Endothelial cell (in vitro differentiated cells): ENCODE results near the gene CCDC28A. TPM values are rescaled to one million over a fixed set of nuclear protein-coding genes. Genes with fewer than 3 reads are reported as not detected.

Experiments
- DNase-seq: peaks from one replicate; pipeline ENCODE4 v3.0.0; 2021; ENCODE audit warnings: low spot score
- H3K27ac Mint-ChIP-seq: one replicate; pipeline ENCODE4 v1.8.0; 2021; ENCODE audit warnings: mixed read lengths, inconsistent platforms; ENCODE audit not compliant: unreplicated experiment
- H3K27me3 Mint-ChIP-seq: one replicate; pipeline ENCODE4 v1.8.0; 2021; ENCODE audit warnings: mild to moderate bottlenecking, moderate library complexity, mixed read lengths, inconsistent platforms; ENCODE audit not compliant: unreplicated experiment
- H3K36me3 Mint-ChIP-seq: one replicate; pipeline ENCODE4 v1.8.0; 2021; ENCODE audit warnings: mild to moderate bottlenecking, low read depth, mixed read lengths, inconsistent platforms; ENCODE audit not compliant: unreplicated experiment
- H3K4me1 Mint-ChIP-seq: one replicate; pipeline ENCODE4 v1.8.0; 2021; ENCODE audit warnings: mild to moderate bottlenecking, mixed read lengths, inconsistent platforms; ENCODE audit not compliant: unreplicated experiment
- H3K4me3 Mint-ChIP-seq: one replicate; pipeline ENCODE4 v1.8.0; 2021; ENCODE audit warnings: mild to moderate bottlenecking, mixed read lengths, inconsistent platforms; ENCODE audit not compliant: unreplicated experiment
- H3K9me3 Mint-ChIP-seq: one replicate; pipeline ENCODE4 v1.8.0; 2021; ENCODE audit warnings: mixed read lengths, inconsistent platforms; ENCODE audit not compliant: unreplicated experiment
- CTCF ChIP-seq: fragments of 200-600 bp; sonication (generic); IDR thresholded peaks from one replicate; pipeline ENCODE4 v1.5.0; 2021; ENCODE audit warnings: antibody characterized with exemption; ENCODE audit not compliant: unreplicated experiment
- total RNA-seq: library from RNA; stranded (reverse); fragmentation: NEBNext Ultra II Directional; extraction: Animal tissue kit (Norgen Biotek cat#: 25700); gene quantifications from one replicate; pipeline ENCODE4 v1.2.1, GENCODE V29; 2021; ENCODE audit not compliant: unreplicated experiment

The CCDC28A gene
- total RNA-seq, 1 donor from 2014 or later, result 8.1 TPM

- H3K36me3 Mint-ChIP-seq, result no peaks in the 10 kb centered on the region
- H3K4me1 Mint-ChIP-seq, result no peaks in the 10 kb centered on the region
- H3K27ac Mint-ChIP-seq, result no peak overlapping the region
- DNase-seq, result no peak
- no peaks in the 10 kb centered on the region for H3K27me3 Mint-ChIP-seq
- no peak overlapping the region for H3K4me3 Mint-ChIP-seq
- TF ChIP-seq CTCF, result no peak
- H3K9me3 Mint-ChIP-seq, result no peaks in the 10 kb centered on the region
Measured at GRCh38 chr6:138832182-138832581, 58.6 kb downstream of the CCDC28A start.

GRCh38 chr6:138833816-138834539 is 60.4 kb downstream of the CCDC28A start:
- no peak for TF ChIP-seq CTCF
- H3K4me3 Mint-ChIP-seq, result no peak overlapping the region
- no peak for DNase-seq
- H3K27ac Mint-ChIP-seq, result no peak overlapping the region
- no peaks in the 10 kb centered on the region for H3K27me3 Mint-ChIP-seq
- no peaks in the 10 kb centered on the region for H3K36me3 Mint-ChIP-seq
- no peaks in the 10 kb centered on the region for H3K4me1 Mint-ChIP-seq
- H3K9me3 Mint-ChIP-seq, result no peaks in the 10 kb centered on the region

- H3K36me3 Mint-ChIP-seq, result no peaks in the 10 kb centered on the region
- no peak for TF ChIP-seq CTCF
- H3K27ac Mint-ChIP-seq, result no peak overlapping the region
- no peaks in the 10 kb centered on the region for H3K4me1 Mint-ChIP-seq
- H3K4me3 Mint-ChIP-seq, result no peak overlapping the region
- no peaks in the 10 kb centered on the region for H3K9me3 Mint-ChIP-seq
- no peaks in the 10 kb centered on the region for H3K27me3 Mint-ChIP-seq
- DNase-seq, result no peak
Measured at GRCh38 chr6:138837246-138837645, 63.7 kb downstream of the CCDC28A start.

Other genes starting within 250 kb of the CCDC28A start
- not detected for gene ECT2L, start 22.3 kb downstream of the CCDC28A start, total RNA-seq
- 50.4 TPM for gene REPS1, start 214.5 kb downstream of the CCDC28A start, total RNA-seq